Endothelial cell (in vitro differentiated cells): ENCODE results near the gene CDH22. TPM values are rescaled to one million over a fixed set of nuclear protein-coding genes. Genes with fewer than 3 reads are reported as not detected.

Experiments
- DNase-seq: peaks from one replicate; pipeline ENCODE4 v3.0.0; 2021; ENCODE audit warnings: low spot score
- H3K27ac Mint-ChIP-seq: one replicate; pipeline ENCODE4 v1.8.0; 2021; ENCODE audit warnings: mixed read lengths, inconsistent platforms; ENCODE audit not compliant: unreplicated experiment
- H3K27me3 Mint-ChIP-seq: one replicate; pipeline ENCODE4 v1.8.0; 2021; ENCODE audit warnings: mild to moderate bottlenecking, moderate library complexity, mixed read lengths, inconsistent platforms; ENCODE audit not compliant: unreplicated experiment
- H3K36me3 Mint-ChIP-seq: one replicate; pipeline ENCODE4 v1.8.0; 2021; ENCODE audit warnings: mild to moderate bottlenecking, low read depth, mixed read lengths, inconsistent platforms; ENCODE audit not compliant: unreplicated experiment
- H3K4me1 Mint-ChIP-seq: one replicate; pipeline ENCODE4 v1.8.0; 2021; ENCODE audit warnings: mild to moderate bottlenecking, mixed read lengths, inconsistent platforms; ENCODE audit not compliant: unreplicated experiment
- H3K4me3 Mint-ChIP-seq: one replicate; pipeline ENCODE4 v1.8.0; 2021; ENCODE audit warnings: mild to moderate bottlenecking, mixed read lengths, inconsistent platforms; ENCODE audit not compliant: unreplicated experiment
- H3K9me3 Mint-ChIP-seq: one replicate; pipeline ENCODE4 v1.8.0; 2021; ENCODE audit warnings: mixed read lengths, inconsistent platforms; ENCODE audit not compliant: unreplicated experiment
- total RNA-seq: library from RNA; stranded (reverse); fragmentation: NEBNext Ultra II Directional; extraction: Animal tissue kit (Norgen Biotek cat#: 25700); gene quantifications from one replicate; pipeline ENCODE4 v1.2.1, GENCODE V29; 2021; ENCODE audit not compliant: unreplicated experiment
- TF ChIP-seq, protein P1 (sequence below): fragments of 200-600 bp; sonication (generic); IDR thresholded peaks from one replicate; pipeline ENCODE4 v1.5.0; 2021; ENCODE audit warnings: antibody characterized with exemption; ENCODE audit not compliant: unreplicated experiment

Gene CDH22
- total RNA-seq, 1 donor from 2014 or later, result 1.3 TPM

DNA sequence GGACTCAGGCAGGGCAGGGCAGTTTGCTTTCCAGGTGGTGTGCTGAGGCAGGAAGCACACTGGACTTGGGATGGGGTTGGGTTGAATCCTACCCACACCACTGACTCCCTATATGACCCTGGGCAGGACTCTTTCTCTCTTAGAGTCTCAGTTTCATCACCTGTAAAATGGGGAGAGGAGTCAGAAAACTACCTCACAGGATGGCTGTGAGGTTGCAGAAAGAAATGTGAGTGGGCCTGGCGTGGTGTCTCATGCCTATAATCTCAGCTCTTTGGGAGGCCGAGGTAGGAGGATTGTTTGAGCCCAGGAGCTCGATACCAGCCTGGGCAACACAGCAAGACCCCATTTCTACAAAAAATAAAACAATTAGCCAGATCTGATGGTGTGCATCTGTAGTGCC, 122.9 kb downstream of the CDH22 start:
- TF ChIP-seq, protein P1, sequence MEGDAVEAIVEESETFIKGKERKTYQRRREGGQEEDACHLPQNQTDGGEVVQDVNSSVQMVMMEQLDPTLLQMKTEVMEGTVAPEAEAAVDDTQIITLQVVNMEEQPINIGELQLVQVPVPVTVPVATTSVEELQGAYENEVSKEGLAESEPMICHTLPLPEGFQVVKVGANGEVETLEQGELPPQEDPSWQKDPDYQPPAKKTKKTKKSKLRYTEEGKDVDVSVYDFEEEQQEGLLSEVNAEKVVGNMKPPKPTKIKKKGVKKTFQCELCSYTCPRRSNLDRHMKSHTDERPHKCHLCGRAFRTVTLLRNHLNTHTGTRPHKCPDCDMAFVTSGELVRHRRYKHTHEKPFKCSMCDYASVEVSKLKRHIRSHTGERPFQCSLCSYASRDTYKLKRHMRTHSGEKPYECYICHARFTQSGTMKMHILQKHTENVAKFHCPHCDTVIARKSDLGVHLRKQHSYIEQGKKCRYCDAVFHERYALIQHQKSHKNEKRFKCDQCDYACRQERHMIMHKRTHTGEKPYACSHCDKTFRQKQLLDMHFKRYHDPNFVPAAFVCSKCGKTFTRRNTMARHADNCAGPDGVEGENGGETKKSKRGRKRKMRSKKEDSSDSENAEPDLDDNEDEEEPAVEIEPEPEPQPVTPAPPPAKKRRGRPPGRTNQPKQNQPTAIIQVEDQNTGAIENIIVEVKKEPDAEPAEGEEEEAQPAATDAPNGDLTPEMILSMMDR, result no peak
- no peak for DNase-seq
- Mint-ChIP-seq H3K36me3 (no peaks in the 10 kb centered on the region), H3K4me1 (no peaks in the 10 kb centered on the region), H3K9me3 (no peaks in the 10 kb centered on the region), H3K4me3 (no peak overlapping the region), H3K27ac (no peak overlapping the region), H3K27me3 (peaks cover 2% of the 10 kb centered on the region)

DNA sequence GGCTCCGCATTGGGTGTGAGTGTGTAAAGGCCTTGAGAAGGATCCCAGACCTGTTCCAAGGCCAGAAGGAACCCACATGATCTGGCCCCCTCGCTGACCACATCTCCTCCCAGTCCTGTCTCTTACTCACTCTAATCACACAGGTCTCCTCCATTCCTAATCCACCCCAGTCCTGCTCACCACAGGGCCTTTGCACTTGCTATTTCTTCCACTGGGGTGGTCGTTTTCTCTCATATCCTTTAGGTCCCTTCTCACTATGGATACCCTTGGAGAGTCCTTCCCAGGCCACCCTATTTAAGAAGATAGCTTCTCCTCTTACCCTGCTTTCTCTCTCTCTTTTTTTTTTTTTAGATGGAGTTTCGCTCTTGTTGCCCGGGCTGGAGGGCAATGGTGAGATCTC, 124.5 kb downstream of the CDH22 start:
- TF ChIP-seq, protein P1, result no peak
- H3K4me1 Mint-ChIP-seq, result no peaks in the 10 kb centered on the region
- no peaks in the 10 kb centered on the region for H3K9me3 Mint-ChIP-seq
- H3K27ac Mint-ChIP-seq, result no peak overlapping the region
- DNase-seq, result no peak
- no peak overlapping the region for H3K4me3 Mint-ChIP-seq
- no peaks in the 10 kb centered on the region for H3K36me3 Mint-ChIP-seq
- peaks cover 8% of the 10 kb centered on the region for H3K27me3 Mint-ChIP-seq

DNA sequence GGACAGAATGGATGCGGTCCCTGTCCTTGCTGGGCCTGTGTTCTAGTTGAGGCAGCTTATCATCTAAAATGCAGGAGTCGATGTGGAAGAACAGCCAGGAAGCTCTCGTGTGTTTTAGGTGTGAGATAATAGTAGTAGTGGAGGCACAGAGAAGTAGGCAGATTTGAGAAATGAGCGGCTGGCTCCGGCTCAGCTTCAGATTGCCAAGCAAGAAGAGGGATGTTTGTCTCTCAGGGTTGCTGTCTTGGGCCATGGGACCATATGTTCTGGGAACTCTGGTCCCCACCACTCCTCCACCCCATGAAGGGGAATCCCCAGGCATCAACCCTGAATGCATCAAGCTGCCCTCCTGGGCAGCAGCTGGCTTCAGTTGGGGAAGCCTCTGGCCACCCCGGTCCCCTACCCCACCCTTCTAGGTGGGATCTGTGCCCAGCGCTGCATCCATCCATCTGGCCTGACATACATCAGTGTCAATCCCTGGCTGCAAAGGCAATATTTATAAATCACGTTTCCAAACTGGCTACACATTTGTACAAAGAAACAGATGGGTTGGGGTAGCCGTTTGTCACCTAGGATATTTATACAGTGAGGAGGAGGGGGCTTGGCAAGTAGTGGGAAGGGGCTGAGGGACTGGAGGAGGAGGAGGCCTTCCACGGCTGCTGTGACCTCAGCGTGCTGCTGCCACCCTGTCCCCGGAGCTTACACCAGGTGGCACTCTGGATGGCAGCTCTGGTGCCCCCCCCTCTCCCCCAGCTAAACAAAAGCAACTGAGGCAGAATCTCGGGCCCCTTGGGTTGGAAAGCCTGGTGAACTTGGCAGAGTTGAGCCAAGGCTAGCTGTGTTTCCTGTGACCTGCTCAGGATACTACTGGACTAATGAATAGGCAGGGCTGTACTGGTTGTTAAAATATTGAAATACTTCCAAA, 125.8 kb downstream of the CDH22 start:
- no peak overlapping the region for H3K4me3 Mint-ChIP-seq
- no peaks in the 10 kb centered on the region for H3K9me3 Mint-ChIP-seq
- DNase-seq, result no peak
- H3K36me3 Mint-ChIP-seq, result no peaks in the 10 kb centered on the region
- H3K4me1 Mint-ChIP-seq, result no peaks in the 10 kb centered on the region
- peaks cover 8% of the 10 kb centered on the region for H3K27me3 Mint-ChIP-seq
- TF ChIP-seq, protein P1, result no peak
- H3K27ac Mint-ChIP-seq, result no peak overlapping the region

DNA sequence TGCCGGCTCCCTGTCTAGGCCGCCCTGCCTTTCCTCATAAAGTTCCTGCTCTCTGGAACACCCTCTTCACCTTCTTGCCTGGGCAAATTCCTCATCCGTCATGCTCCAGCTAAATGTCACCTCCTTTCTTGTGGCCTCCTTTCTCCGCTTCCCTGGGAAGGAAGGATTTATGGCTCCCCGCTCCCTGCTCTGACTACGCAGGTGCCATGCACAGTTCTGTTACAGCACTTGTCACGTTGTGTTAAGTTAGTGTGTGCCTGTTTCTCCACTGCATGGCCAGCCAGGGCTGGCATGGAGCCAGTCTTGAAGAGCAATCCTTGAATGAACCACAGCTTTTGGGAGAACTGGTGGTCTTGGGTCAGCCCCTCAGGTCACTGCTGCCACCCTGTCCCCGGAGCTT, 128.4 kb downstream of the CDH22 start:
- Mint-ChIP-seq H3K4me3 (no peak overlapping the region), H3K9me3 (no peaks in the 10 kb centered on the region), H3K27ac (no peak overlapping the region), H3K27me3 (peaks cover 18% of the 10 kb centered on the region), H3K36me3 (no peaks in the 10 kb centered on the region), H3K4me1 (no peaks in the 10 kb centered on the region)
- TF ChIP-seq, protein P1, result no peak
- no peak for DNase-seq

DNA sequence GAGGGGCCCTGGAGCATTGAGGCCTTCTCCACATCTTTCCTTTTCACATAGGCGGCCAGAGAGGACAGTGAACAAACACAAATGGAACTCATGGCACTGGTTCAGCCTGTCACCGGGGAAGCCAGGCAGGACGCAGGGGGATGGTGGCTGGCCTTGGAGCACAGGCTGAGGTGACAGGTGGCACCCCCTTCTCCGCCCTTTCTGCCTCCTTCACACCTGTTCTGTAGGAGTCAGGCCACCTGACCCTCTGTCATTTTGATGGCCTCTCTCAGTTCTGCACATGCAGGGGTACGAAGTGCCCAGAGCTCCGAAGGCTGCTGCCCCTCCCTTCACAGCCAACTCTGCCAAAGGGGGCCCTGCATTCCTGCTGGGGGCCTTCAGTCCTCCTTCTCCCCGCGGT, 129.4 kb downstream of the CDH22 start:
- H3K27me3 Mint-ChIP-seq, result peaks cover 19% of the 10 kb centered on the region

More for the DNA sequence above, 129.4 kb downstream of the CDH22 start:
- no peak overlapping the region for H3K27ac Mint-ChIP-seq
- no peaks in the 10 kb centered on the region for H3K36me3 Mint-ChIP-seq
- no peak overlapping the region for H3K4me3 Mint-ChIP-seq
- no peak for DNase-seq
- TF ChIP-seq, protein P1, result no peak
- no peaks in the 10 kb centered on the region for H3K9me3 Mint-ChIP-seq
- H3K4me1 Mint-ChIP-seq, result no peaks in the 10 kb centered on the region
